SK-N-SH treated with all-trans-retinoic acid at 6 μM for 48 hours (cell line): ENCODE measurements around the gene MTF1.
A peak's percentile ranks its signal among the peaks of the same experiment; 100 is the strongest.

Experiments used
- ATAC-seq: fragments of 200-7000 bp; cut with Tn5 transposase; 3 replicates; pipeline ENCODE4 v1.9.1; 2020; ENCODE audit warnings: mild to moderate bottlenecking, moderate library complexity
- ARNTL ChIP-seq: fragments of 450-650 bp; formaldehyde crosslinking; IDR thresholded peaks from 2 replicates; pipeline ENCODE4 v1.5.0; 2020; ENCODE audit warnings: low read depth, mild to moderate bottlenecking, moderate library complexity, borderline replicate concordance
- CSDC2 ChIP-seq: fragments of 250-450 bp; sonication (Bioruptor Pico); IDR thresholded peaks from 2 replicates; pipeline ENCODE4 v1.5.0; 2020; ENCODE audit warnings: mild to moderate bottlenecking, moderate library complexity
- ESRRG ChIP-seq: fragments of 250-450 bp; sonication (Bioruptor Pico); IDR thresholded peaks from 2 replicates; pipeline ENCODE4 v1.6.1; 2021; ENCODE audit warnings: mild to moderate bottlenecking
- GLIS3 ChIP-seq: fragments of 250-450 bp; sonication (Bioruptor Pico); IDR thresholded peaks from 2 replicates; pipeline ENCODE4 v1.5.0; 2020; ENCODE audit warnings: mild to moderate bottlenecking, moderate library complexity
- OSR1 ChIP-seq: fragments of 250-450 bp; sonication (Bioruptor Pico); IDR thresholded peaks from 2 replicates; pipeline ENCODE4 v1.8.0; 2022; ENCODE audit warnings: moderate library complexity, mild to moderate bottlenecking, inconsistent platforms
- PATZ1 ChIP-seq: fragments of 250-450 bp; sonication (Bioruptor Pico); IDR thresholded peaks from 2 replicates; pipeline ENCODE4 v1.8.0; 2020; ENCODE audit warnings: mild to moderate bottlenecking, moderate library complexity, borderline replicate concordance
- POU6F1 ChIP-seq: fragments of 250-450 bp; sonication (Bioruptor Pico); IDR thresholded peaks from 2 replicates; pipeline ENCODE4 v1.8.0; 2021; ENCODE audit warnings: low read depth, mild to moderate bottlenecking, moderate library complexity, borderline replicate concordance
- PPARA ChIP-seq: fragments of 250-450 bp; sonication (Bioruptor Pico); IDR thresholded peaks from 2 replicates; pipeline ENCODE4 v1.5.0; 2020; ENCODE audit warnings: mild to moderate bottlenecking, borderline replicate concordance
- SNAI2 ChIP-seq: fragments of 250-450 bp; sonication (Bioruptor Pico); IDR thresholded peaks from 2 replicates; pipeline ENCODE4 v1.5.0; 2020; ENCODE audit warnings: mild to moderate bottlenecking, moderate library complexity
- TCF4 ChIP-seq: fragments of 250-450 bp; sonication (Bioruptor Pico); IDR thresholded peaks from 2 replicates; pipeline ENCODE4 v1.8.0; 2021; ENCODE audit warnings: mild to moderate bottlenecking, moderate library complexity, borderline replicate concordance
- ZC3H10 ChIP-seq: fragments of 250-450 bp; sonication (Bioruptor Pico); IDR thresholded peaks from 2 replicates; pipeline ENCODE4 v1.5.1; 2021; ENCODE audit warnings: mild to moderate bottlenecking, moderate library complexity
- ZFP3 ChIP-seq: fragments of 250-450 bp; sonication (Bioruptor Pico); IDR thresholded peaks from 2 replicates; pipeline ENCODE4 v1.5.0; 2020; ENCODE audit warnings: mild to moderate bottlenecking, moderate library complexity
- ZFP30 ChIP-seq: fragments of 450-650 bp; formaldehyde crosslinking; IDR thresholded peaks from 2 replicates; pipeline ENCODE4 v1.5.0; 2022; ENCODE audit warnings: mild to moderate bottlenecking, moderate library complexity
- ZNF565 ChIP-seq: fragments of 450-650 bp; formaldehyde crosslinking; conservative IDR thresholded peaks from 2 replicates; pipeline ENCODE4 v1.5.0; 2020; ENCODE audit warnings: low read depth, mild to moderate bottlenecking, moderate library complexity
- ZNF70 ChIP-seq: fragments of 450-650 bp; formaldehyde crosslinking; IDR thresholded peaks from 2 replicates; pipeline ENCODE4 v1.5.0; 2020; ENCODE audit warnings: mild to moderate bottlenecking, moderate library complexity
- ZNF8 ChIP-seq: fragments of 450-650 bp; formaldehyde crosslinking; IDR thresholded peaks from 2 replicates; pipeline ENCODE4 v1.5.0; 2020; ENCODE audit warnings: mild to moderate bottlenecking, moderate library complexity
- TF ChIP-seq, protein P1 (sequence below): fragments of 250-450 bp; sonication (Bioruptor Pico); IDR thresholded peaks from 2 replicates; pipeline ENCODE4 v1.5.1; 2021; ENCODE audit warnings: mild to moderate bottlenecking, moderate library complexity
- TF ChIP-seq, protein P2 (sequence below): fragments of 250-450 bp; sonication (Bioruptor Pico); IDR thresholded peaks from 2 replicates; pipeline ENCODE4 v1.5.0; 2020; ENCODE audit warnings: mild to moderate bottlenecking, moderate library complexity

The MTF1 gene

DNA sequence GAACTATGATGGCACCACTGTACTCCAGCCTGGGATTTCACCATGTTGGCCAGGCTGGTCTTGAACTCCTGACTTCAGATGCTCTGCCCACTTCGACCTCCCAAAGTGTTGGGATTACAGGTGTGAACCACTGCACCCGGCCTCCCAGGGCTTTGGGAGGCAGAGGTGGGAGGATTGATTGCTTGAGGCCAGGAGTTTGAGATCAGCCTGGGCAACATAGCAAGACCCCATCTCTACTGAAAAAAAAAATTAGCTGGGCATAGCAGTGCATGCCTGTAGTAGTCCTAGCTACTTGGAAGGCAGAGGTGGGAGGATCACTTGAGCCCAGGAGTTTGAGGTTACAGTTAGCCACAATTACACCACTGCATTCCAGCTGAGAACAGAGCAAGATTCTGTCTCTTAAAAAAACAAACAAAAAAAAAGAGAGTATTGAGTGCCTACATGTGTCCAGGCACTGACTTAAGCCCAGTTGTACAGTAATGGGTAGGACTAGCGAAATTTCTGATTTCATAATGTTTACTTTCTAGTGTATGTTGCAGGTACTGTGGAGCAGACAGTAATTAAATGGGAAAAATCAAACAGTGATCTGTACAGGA, 61.5 kb downstream of the MTF1 start:
- no peak for ATAC-seq
- TF ChIP-seq ZFP3 (CRISPR knock-in tag): no peak
- no peak for TF ChIP-seq GLIS3 (CRISPR knock-in tag)
- TF ChIP-seq PPARA (CRISPR knock-in tag): no peak
- TF ChIP-seq ZC3H10: no peak
- no peak for TF ChIP-seq ZFP30 (CRISPR knock-in tag)
- TF ChIP-seq SNAI2 (CRISPR knock-in tag): no peak
- TF ChIP-seq CSDC2 (CRISPR knock-in tag): no peak
- no peak for TF ChIP-seq ZNF70 (CRISPR knock-in tag)
- TF ChIP-seq POU6F1 (CRISPR knock-in tag): no peak
- no peak for TF ChIP-seq TCF4 (CRISPR knock-in tag)
- no peak for TF ChIP-seq ARNTL (CRISPR knock-in tag)
- TF ChIP-seq, protein P1, sequence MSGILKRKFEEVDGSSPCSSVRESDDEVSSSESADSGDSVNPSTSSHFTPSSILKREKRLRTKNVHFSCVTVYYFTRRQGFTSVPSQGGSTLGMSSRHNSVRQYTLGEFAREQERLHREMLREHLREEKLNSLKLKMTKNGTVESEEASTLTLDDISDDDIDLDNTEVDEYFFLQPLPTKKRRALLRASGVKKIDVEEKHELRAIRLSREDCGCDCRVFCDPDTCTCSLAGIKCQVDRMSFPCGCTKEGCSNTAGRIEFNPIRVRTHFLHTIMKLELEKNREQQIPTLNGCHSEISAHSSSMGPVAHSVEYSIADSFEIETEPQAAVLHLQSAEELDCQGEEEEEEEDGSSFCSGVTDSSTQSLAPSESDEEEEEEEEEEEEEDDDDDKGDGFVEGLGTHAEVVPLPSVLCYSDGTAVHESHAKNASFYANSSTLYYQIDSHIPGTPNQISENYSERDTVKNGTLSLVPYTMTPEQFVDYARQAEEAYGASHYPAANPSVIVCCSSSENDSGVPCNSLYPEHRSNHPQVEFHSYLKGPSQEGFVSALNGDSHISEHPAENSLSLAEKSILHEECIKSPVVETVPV (CRISPR knock-in tag): no peak
- TF ChIP-seq ZNF565 (CRISPR knock-in tag): no peak

- TF ChIP-seq ZNF8 (CRISPR knock-in tag) (no peak), ZNF70 (CRISPR knock-in tag) (no peak), ESRRG (no peak), ARNTL (CRISPR knock-in tag) (no peak), POU6F1 (CRISPR knock-in tag) (no peak), OSR1 (CRISPR knock-in tag) (no peak), PATZ1 (CRISPR knock-in tag) (no peak), ZFP3 (CRISPR knock-in tag) (no peak), CSDC2 (CRISPR knock-in tag) (0 out of 2 replicates have a peak, but pooled peaks have one; percentile 81), SNAI2 (CRISPR knock-in tag) (0 out of 2 replicates have a peak, but pooled peaks have one; percentile 24), GLIS3 (CRISPR knock-in tag) (no peak)
- TF ChIP-seq, protein P2, sequence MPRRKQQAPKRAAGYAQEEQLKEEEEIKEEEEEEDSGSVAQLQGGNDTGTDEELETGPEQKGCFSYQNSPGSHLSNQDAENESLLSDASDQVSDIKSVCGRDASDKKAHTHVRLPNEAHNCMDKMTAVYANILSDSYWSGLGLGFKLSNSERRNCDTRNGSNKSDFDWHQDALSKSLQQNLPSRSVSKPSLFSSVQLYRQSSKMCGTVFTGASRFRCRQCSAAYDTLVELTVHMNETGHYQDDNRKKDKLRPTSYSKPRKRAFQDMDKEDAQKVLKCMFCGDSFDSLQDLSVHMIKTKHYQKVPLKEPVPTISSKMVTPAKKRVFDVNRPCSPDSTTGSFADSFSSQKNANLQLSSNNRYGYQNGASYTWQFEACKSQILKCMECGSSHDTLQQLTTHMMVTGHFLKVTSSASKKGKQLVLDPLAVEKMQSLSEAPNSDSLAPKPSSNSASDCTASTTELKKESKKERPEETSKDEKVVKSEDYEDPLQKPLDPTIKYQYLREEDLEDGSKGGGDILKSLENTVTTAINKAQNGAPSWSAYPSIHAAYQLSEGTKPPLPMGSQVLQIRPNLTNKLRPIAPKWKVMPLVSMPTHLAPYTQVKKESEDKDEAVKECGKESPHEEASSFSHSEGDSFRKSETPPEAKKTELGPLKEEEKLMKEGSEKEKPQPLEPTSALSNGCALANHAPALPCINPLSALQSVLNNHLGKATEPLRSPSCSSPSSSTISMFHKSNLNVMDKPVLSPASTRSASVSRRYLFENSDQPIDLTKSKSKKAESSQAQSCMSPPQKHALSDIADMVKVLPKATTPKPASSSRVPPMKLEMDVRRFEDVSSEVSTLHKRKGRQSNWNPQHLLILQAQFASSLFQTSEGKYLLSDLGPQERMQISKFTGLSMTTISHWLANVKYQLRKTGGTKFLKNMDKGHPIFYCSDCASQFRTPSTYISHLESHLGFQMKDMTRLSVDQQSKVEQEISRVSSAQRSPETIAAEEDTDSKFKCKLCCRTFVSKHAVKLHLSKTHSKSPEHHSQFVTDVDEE (CRISPR knock-in tag): peak; percentile 33; the same call in 1 of the 2 replicates
- peak; percentile 70 for ATAC-seq
These were observed 63.9 kb downstream of the MTF1 start for GRCh38 chr1:37795340-37796125.
